GM12878 (cell line): Measurements from ENCODE around the gene ADRA2B.

Source experiments
- BHLHE40 ChIP-seq, 2 experiments: fragments of 450-650 bp in 1 of 2; IDR thresholded peaks; 2 replicates each; pipeline ENCODE4 v1.6.1; 2011 to 2017; ENCODE audit warnings: low read depth in 2 of 2, borderline replicate concordance in 1 of 2, improper control_type of control experiment in 1 of 2, low read length in 1 of 2, mild to moderate bottlenecking in 1 of 2
- EZH2 ChIP-seq: IDR thresholded peaks from 2 replicates; pipeline ENCODE4 v1.6.1; 2012; ENCODE audit warnings: low read depth, mild to moderate bottlenecking, control low read depth, inconsistent platforms, low read length, borderline replicate concordance; ENCODE audit not compliant: control insufficient read depth
- FOXM1 ChIP-seq: IDR thresholded peaks from 2 replicates; pipeline ENCODE4 v1.6.1; 2012; ENCODE audit warnings: low read depth, mild to moderate bottlenecking, inconsistent platforms, low read length, moderate library complexity
- TF ChIP-seq, protein P1 (sequence below), 3 experiments: IDR thresholded peaks in 2 of 3; conservative IDR thresholded peaks in 1 of 3; 2 replicates each; pipeline ENCODE4 v1.5.1; 2011; ENCODE audit warnings: low read depth in 3 of 3, low read length in 3 of 3, mild to moderate bottlenecking in 3 of 3, control low read depth in 2 of 3, moderate library complexity in 2 of 3, inconsistent platforms in 1 of 3, mixed read lengths in 1 of 3; ENCODE audit not compliant: control insufficient read depth in 2 of 3, insufficient read depth in 1 of 3; ENCODE audit errors: extremely low read depth in 1 of 3

- TF ChIP-seq, protein P1, sequence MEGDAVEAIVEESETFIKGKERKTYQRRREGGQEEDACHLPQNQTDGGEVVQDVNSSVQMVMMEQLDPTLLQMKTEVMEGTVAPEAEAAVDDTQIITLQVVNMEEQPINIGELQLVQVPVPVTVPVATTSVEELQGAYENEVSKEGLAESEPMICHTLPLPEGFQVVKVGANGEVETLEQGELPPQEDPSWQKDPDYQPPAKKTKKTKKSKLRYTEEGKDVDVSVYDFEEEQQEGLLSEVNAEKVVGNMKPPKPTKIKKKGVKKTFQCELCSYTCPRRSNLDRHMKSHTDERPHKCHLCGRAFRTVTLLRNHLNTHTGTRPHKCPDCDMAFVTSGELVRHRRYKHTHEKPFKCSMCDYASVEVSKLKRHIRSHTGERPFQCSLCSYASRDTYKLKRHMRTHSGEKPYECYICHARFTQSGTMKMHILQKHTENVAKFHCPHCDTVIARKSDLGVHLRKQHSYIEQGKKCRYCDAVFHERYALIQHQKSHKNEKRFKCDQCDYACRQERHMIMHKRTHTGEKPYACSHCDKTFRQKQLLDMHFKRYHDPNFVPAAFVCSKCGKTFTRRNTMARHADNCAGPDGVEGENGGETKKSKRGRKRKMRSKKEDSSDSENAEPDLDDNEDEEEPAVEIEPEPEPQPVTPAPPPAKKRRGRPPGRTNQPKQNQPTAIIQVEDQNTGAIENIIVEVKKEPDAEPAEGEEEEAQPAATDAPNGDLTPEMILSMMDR (IDR thresholded peaks at IDR 0.05 in 2 of 3, conservative IDR thresholded peaks at IDR 0.05 in 1 of 3; ENCODE audit: control insufficient read depth in 2 of 3, extremely low read depth in 1 of 3, insufficient read depth in 1 of 3, low read depth in 3 of 3, low read length in 3 of 3), result no peak
- TF ChIP-seq FOXM1, result no peak
- TF ChIP-seq BHLHE40 (IDR thresholded peaks at IDR 0.05; ENCODE audit: borderline replicate concordance in 1 of 2, low read depth in 2 of 2, low read length in 1 of 2), result no peak
- TF ChIP-seq EZH2, result no peak
These were observed 11.9 kb downstream of the ADRA2B start for GRCh38 chr2:96104487-96104861.
